Prostate gland (tissue), 2 donors: ENCODE measurements around the gene MPP2. TPM values are rescaled to one million over a fixed set of nuclear protein-coding genes. Genes with fewer than 3 reads are reported as not detected.

ENCODE experiments used
- DNase-seq: peaks from one replicate; pipeline ENCODE4 v3.0.0-alpha.2; 2019; ENCODE audit warnings: low spot score
- H3K27ac ChIP-seq, 2 donors: fragments of 200-600 bp; sonication (generic); 2 replicates each; pipeline ENCODE4 v1.5.1; 2017 to 2019
- H3K27me3 ChIP-seq: fragments of 200-600 bp; sonication (generic); replicated peaks from 2 replicates; pipeline ENCODE4 v1.5.1; 2019; ENCODE audit not compliant: insufficient read depth
- H3K36me3 ChIP-seq, 2 donors: fragments of 200-600 bp; sonication (generic); 1 replicate in 1 of 2; 2 replicates in 1 of 2; pipeline versions ENCODE4 v1.5.1 to v1.8.1; 2017 to 2019
- H3K4me1 ChIP-seq: fragments of 200-600 bp; sonication (generic); replicated peaks from 2 replicates; pipeline ENCODE4 v1.5.1; 2019
- H3K4me3 ChIP-seq, 2 donors: fragments of 200-600 bp; sonication (generic); 2 replicates each; pipeline ENCODE4 v1.5.1; 2017 to 2019
- H3K9me3 ChIP-seq: fragments of 200-600 bp; sonication (generic); 2 replicates; pipeline ENCODE4 v1.5.1; 2017
- CTCF ChIP-seq, 4 experiments: fragments of 200-600 bp in 2 of 4; fragments of 450-650 bp in 2 of 4; sonication (generic) in 2 of 4; IDR thresholded peaks; 1 replicate in 3 of 4; 2 replicates in 1 of 4; pipeline ENCODE4 v1.5.1; 2016 to 2019; ENCODE audit warnings: antibody characterized with exemption in 4 of 4, mild to moderate bottlenecking in 2 of 4, moderate library complexity in 2 of 4
- POLR2A ChIP-seq: fragments of 450-650 bp; IDR thresholded peaks from one replicate; pipeline ENCODE4 v1.6.1; 2016; ENCODE audit warnings: antibody characterized with exemption, mild to moderate bottlenecking
- POLR2AphosphoS5 ChIP-seq: sonication (generic); formaldehyde crosslinking; IDR thresholded peaks from one replicate; pipeline ENCODE4 v1.6.1; 2017; ENCODE audit warnings: antibody characterized with exemption
- WGBS: methylation state at CpG from one replicate; pipeline ENCODE4 v1.1.5; 2018; 5-methylcytosine and 5-hydroxymethylcytosine counted together
- intact Hi-C: fragments of 100-400 bp; cut with DNase I; formaldehyde crosslinking; loops from one replicate; pipeline ENCODE4 v1.14.2; 2022
- total RNA-seq, 2 donors: library from RNA; depleted of rRNA; stranded (reverse); fragments of >200 nt; gene quantifications; one replicate each; pipeline ENCODE4 v1.1.0, GENCODE V29; 2016

MPP2 gene
- total RNA-seq, 2 donors from 2014 or later = 14.9 to 17.7 TPM

- 93% methylated on average over 5 of the region's 5 CpGs for WGBS
- H3K27me3 ChIP-seq = no peaks in the 10 kb centered on the region
- DNase-seq = no peak
- no peak overlapping the region for H3K4me3 ChIP-seq
- TF ChIP-seq POLR2A (no peak), CTCF (IDR thresholded peaks at IDR 0.05) (no peak), POLR2AphosphoS5 (no peak)
- H3K4me1 ChIP-seq = no peaks in the 10 kb centered on the region
- no peaks in the 10 kb centered on the region for H3K36me3 ChIP-seq
- no peak overlapping the region for H3K27ac ChIP-seq
- intact Hi-C loops = no loop called here
- H3K9me3 ChIP-seq = no peaks in the 10 kb centered on the region
These were observed 50.2 kb downstream of the MPP2 start for GRCh38 chr17:43857141-43857540.

- no peaks in the 10 kb centered on the region for H3K4me1 ChIP-seq
- no peak for DNase-seq
- intact Hi-C loops = no loop called here
- no peaks in the 10 kb centered on the region for H3K27me3 ChIP-seq
- H3K4me3 ChIP-seq = no peak overlapping the region
- H3K36me3 ChIP-seq = no peaks in the 10 kb centered on the region
- 95% methylated on average over 3 of the region's 3 CpGs for WGBS
- H3K27ac ChIP-seq = no peak overlapping the region
- no peaks in the 10 kb centered on the region for H3K9me3 ChIP-seq
- TF ChIP-seq POLR2A = no peak
- no peak for TF ChIP-seq POLR2AphosphoS5
- TF ChIP-seq CTCF (IDR thresholded peaks at IDR 0.05) = no peak
These were observed 51.2 kb downstream of the MPP2 start for GRCh38 chr17:43856141-43856540.

GRCh38 chr17:43855061-43855460, 52.3 kb downstream of the MPP2 start:
- TF ChIP-seq POLR2AphosphoS5 (no peak), CTCF (IDR thresholded peaks at IDR 0.05) (no peak), POLR2A (no peak)
- H3K27ac ChIP-seq = no peak overlapping the region
- no peaks in the 10 kb centered on the region for H3K4me1 ChIP-seq
- H3K9me3 ChIP-seq = no peaks in the 10 kb centered on the region
- 86% methylated on average over 9 of the region's 9 CpGs for WGBS
- no peak overlapping the region for H3K4me3 ChIP-seq
- DNase-seq = no peak
- H3K27me3 ChIP-seq = no peaks in the 10 kb centered on the region
- intact Hi-C loops = no loop called here
- no peaks in the 10 kb centered on the region for H3K36me3 ChIP-seq

GRCh38 chr17:43854498-43854897, 52.8 kb downstream of the MPP2 start:
- WGBS = 68% methylated on average over 8 of the region's 8 CpGs
- Histone ChIP-seq H3K27ac (no peak overlapping the region), H3K4me3 (no peak overlapping the region), H3K9me3 (no peaks in the 10 kb centered on the region), H3K4me1 (no peaks in the 10 kb centered on the region), H3K36me3 (no peaks in the 10 kb centered on the region), H3K27me3 (no peaks in the 10 kb centered on the region)
- DNase-seq = no peak
- intact Hi-C loops = no loop called here
- TF ChIP-seq POLR2A (no peak), CTCF (IDR thresholded peaks at IDR 0.05) (no peak), POLR2AphosphoS5 (no peak)

- no peak overlapping the region for H3K4me3 ChIP-seq
- no peaks in the 10 kb centered on the region for H3K4me1 ChIP-seq
- no peaks in the 10 kb centered on the region for H3K9me3 ChIP-seq
- H3K36me3 ChIP-seq = no peaks in the 10 kb centered on the region
- no peak overlapping the region for H3K27ac ChIP-seq
- DNase-seq = no peak
- intact Hi-C loops = no loop called here
- H3K27me3 ChIP-seq = no peaks in the 10 kb centered on the region
- TF ChIP-seq POLR2AphosphoS5 = no peak
- no peak for TF ChIP-seq POLR2A
- no peak for TF ChIP-seq CTCF (IDR thresholded peaks at IDR 0.05)
- 79% methylated on average over 7 of the region's 7 CpGs for WGBS
These were observed 53.8 kb downstream of the MPP2 start for GRCh38 chr17:43853546-43853945.
